ENCODE results near the gene C1orf226.

DNA sequence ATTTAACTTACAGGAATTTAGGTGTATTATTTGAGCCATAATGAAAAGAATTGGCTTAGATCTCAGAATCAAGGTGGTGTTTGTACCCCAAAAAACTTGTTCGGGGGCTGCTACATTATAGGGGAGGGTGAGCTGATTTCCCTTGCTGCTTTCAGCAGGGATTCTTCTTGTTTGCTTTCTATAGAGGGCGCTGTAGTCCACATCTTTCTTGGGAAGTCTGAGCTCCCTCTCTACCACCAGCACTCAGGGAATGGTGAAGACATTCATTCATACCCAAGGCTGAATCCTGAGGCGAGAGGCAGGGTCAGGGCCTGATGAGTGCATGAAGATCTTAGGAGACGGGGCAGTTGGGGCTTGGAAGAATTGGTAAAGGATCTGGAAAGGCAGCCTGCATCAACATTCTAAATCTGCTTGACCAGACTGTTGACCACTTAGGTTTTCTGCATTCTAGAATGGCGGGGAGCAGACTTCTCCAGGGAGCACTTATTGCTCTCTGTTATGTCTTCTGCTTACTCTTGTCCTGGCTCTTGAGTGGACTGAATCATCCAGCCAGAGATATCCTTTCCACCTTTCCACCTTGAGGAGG is 23.8 kb upstream of the C1orf226 start:
- TF ChIP-seq, protein P1, sequence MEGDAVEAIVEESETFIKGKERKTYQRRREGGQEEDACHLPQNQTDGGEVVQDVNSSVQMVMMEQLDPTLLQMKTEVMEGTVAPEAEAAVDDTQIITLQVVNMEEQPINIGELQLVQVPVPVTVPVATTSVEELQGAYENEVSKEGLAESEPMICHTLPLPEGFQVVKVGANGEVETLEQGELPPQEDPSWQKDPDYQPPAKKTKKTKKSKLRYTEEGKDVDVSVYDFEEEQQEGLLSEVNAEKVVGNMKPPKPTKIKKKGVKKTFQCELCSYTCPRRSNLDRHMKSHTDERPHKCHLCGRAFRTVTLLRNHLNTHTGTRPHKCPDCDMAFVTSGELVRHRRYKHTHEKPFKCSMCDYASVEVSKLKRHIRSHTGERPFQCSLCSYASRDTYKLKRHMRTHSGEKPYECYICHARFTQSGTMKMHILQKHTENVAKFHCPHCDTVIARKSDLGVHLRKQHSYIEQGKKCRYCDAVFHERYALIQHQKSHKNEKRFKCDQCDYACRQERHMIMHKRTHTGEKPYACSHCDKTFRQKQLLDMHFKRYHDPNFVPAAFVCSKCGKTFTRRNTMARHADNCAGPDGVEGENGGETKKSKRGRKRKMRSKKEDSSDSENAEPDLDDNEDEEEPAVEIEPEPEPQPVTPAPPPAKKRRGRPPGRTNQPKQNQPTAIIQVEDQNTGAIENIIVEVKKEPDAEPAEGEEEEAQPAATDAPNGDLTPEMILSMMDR (IDR thresholded peaks at IDR 0.05), result peak in 1 of 3 donors; percentile 18
- no peak for TF ChIP-seq POLR2AphosphoS5 (IDR thresholded peaks at IDR 0.05)

Data from breast epithelium (tissue), 3 donors.